HepG2 (cell line): ENCODE results near the gene TANC2. TPM values are rescaled to one million over a fixed set of nuclear protein-coding genes. Genes with fewer than 3 reads are reported as not detected.

Experiments used
- RNF2 ChIP-seq: fragments of 450-650 bp; conservative IDR thresholded peaks from 2 replicates; pipeline ENCODE4 v1.6.1; 2016; ENCODE audit warnings: low read depth
- SYNCRIP ChIP-seq: fragments of 200-400 bp; formaldehyde crosslinking; IDR thresholded peaks from 2 replicates; pipeline ENCODE4 v1.6.1; 2018; ENCODE audit warnings: mild to moderate bottlenecking, low read depth, low read length; ENCODE audit not compliant: insufficient read depth
- ZNF468 ChIP-seq: sonication (generic); formaldehyde crosslinking; IDR thresholded peaks from 2 replicates; pipeline ENCODE4 v1.8.0; 2022; ENCODE audit warnings: mild to moderate bottlenecking, moderate library complexity, missing genetic modification reagents
- ZNF567 ChIP-seq: sonication (generic); formaldehyde crosslinking; IDR thresholded peaks from 2 replicates; pipeline ENCODE4 v1.8.1; 2023; ENCODE audit warnings: mild to moderate bottlenecking, missing genetic modification reagents, borderline replicate concordance
- polyA plus RNA-seq, 8 experiments: library from polyadenylated mRNA; depleted of rRNA in 3 of 8; stranded (reverse) in 7 of 8; unstranded in 1 of 8; fragments of >200 nt; fragmentation: Illumina TruSeq in 4 of 8; extraction: Trizol in 4 of 8; gene quantifications; 2 replicates each; pipeline versions ENCODE4 v1.2.1 to v1.2.3, GENCODE V29; 2011 to 2016; ENCODE audit warnings: low read depth in 4 of 8, missing spikeins in 1 of 8, mixed read lengths in 1 of 8; ENCODE audit not compliant: insufficient read depth in 1 of 8
- total RNA-seq, 5 experiments: library from RNA; depleted of rRNA; stranded (reverse); fragments of >200 nt; fragmentation: Illumina TruSeq; extraction: Trizol; gene quantifications; 2 replicates each; pipeline ENCODE4 v1.2.3, GENCODE V29; 2016; ENCODE audit warnings: low read depth in 1 of 5
- TF ChIP-seq, protein P1 (sequence below): sonication (generic); formaldehyde crosslinking; IDR thresholded peaks from 2 replicates; pipeline ENCODE4 v1.5.0; 2020; ENCODE audit warnings: mild to moderate bottlenecking, missing genetic modification reagents, borderline replicate concordance
- TF ChIP-seq, protein P2 (sequence below): sonication (generic); formaldehyde crosslinking; IDR thresholded peaks from 2 replicates; pipeline ENCODE4 v1.4.0; 2020; ENCODE audit warnings: mild to moderate bottlenecking, low read depth, missing genetic modification reagents
- TF ChIP-seq, protein P3 (sequence below): IDR thresholded peaks from 2 replicates; pipeline ENCODE4 v1.6.1; 2016; ENCODE audit warnings: low read depth, borderline replicate concordance
- TF ChIP-seq, protein P4 (sequence below): IDR thresholded peaks from 2 replicates; pipeline ENCODE4 v1.6.1; 2016; ENCODE audit warnings: mild to moderate bottlenecking, missing biosample characterization, missing genetic modification reagents
- TF ChIP-seq, protein P5 (sequence below): sonication (generic); formaldehyde crosslinking; IDR thresholded peaks from 2 replicates; pipeline ENCODE4 v1.5.1; 2020; ENCODE audit warnings: mild to moderate bottlenecking, missing genetic modification reagents, borderline replicate concordance

TANC2 gene
- total and polyA plus RNA-seq, 2 of the 13 experiments (the other 11 are each of a cell fraction or from before 2014, with no cell fraction given) = 0.08 to 0.20 TPM

DNA sequence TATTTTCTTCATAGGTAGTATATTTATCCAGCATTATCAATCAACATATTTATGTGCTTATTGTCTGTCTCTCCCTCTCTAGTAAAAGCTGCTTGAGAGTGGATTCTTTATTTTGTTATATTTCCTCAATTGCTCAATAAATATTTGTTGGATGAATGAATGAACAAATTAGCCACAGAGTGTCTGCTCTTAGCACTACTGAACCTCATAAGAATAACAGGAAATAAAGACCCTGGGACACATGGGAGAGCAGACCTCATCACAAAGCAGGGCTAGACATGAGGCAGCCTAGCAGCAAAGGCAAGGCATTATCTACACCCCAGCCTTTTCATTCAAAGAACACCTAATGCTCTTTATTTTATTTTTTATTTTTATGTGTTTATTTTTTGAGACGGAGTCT lies 34.9 kb upstream of the TANC2 start (continued):
- TF ChIP-seq, protein P1, sequence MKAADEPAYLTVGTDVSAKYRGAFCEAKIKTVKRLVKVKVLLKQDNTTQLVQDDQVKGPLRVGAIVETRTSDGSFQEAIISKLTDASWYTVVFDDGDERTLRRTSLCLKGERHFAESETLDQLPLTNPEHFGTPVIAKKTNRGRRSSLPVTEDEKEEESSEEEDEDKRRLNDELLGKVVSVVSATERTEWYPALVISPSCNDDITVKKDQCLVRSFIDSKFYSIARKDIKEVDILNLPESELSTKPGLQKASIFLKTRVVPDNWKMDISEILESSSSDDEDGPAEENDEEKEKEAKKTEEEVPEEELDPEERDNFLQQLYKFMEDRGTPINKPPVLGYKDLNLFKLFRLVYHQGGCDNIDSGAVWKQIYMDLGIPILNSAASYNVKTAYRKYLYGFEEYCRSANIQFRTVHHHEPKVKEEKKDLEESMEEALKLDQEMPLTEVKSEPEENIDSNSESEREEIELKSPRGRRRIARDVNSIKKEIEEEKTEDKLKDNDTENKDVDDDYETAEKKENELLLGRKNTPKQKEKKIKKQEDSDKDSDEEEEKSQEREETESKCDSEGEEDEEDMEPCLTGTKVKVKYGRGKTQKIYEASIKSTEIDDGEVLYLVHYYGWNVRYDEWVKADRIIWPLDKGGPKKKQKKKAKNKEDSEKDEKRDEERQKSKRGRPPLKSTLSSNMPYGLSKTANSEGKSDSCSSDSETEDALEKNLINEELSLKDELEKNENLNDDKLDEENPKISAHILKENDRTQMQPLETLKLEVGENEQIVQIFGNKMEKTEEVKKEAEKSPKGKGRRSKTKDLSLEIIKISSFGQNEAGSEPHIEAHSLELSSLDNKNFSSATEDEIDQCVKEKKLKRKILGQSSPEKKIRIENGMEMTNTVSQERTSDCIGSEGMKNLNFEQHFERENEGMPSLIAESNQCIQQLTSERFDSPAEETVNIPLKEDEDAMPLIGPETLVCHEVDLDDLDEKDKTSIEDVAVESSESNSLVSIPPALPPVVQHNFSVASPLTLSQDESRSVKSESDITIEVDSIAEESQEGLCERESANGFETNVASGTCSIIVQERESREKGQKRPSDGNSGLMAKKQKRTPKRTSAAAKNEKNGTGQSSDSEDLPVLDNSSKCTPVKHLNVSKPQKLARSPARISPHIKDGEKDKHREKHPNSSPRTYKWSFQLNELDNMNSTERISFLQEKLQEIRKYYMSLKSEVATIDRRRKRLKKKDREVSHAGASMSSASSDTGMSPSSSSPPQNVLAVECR (CRISPR knock-in tag) = no peak
- TF ChIP-seq, protein P2, sequence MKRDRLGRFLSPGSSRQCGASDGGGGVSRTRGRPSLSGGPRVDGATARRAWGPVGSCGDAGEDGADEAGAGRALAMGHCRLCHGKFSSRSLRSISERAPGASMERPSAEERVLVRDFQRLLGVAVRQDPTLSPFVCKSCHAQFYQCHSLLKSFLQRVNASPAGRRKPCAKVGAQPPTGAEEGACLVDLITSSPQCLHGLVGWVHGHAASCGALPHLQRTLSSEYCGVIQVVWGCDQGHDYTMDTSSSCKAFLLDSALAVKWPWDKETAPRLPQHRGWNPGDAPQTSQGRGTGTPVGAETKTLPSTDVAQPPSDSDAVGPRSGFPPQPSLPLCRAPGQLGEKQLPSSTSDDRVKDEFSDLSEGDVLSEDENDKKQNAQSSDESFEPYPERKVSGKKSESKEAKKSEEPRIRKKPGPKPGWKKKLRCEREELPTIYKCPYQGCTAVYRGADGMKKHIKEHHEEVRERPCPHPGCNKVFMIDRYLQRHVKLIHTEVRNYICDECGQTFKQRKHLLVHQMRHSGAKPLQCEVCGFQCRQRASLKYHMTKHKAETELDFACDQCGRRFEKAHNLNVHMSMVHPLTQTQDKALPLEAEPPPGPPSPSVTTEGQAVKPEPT (CRISPR knock-in tag) = no peak
- TF ChIP-seq RNF2 (no peak), SYNCRIP (no peak), ZNF468 (CRISPR knock-in tag) (no peak), ZNF567 (CRISPR knock-in tag) (no peak)
- TF ChIP-seq, protein P3, sequence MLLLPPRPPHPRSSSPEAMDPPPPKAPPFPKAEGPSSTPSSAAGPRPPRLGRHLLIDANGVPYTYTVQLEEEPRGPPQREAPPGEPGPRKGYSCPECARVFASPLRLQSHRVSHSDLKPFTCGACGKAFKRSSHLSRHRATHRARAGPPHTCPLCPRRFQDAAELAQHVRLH (CRISPR knock-in tag) = no peak
- TF ChIP-seq, protein P4, sequence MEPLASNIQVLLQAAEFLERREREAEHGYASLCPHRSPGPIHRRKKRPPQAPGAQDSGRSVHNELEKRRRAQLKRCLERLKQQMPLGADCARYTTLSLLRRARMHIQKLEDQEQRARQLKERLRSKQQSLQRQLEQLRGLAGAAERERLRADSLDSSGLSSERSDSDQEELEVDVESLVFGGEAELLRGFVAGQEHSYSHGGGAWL (CRISPR knock-in tag) = no peak
- TF ChIP-seq, protein P5, sequence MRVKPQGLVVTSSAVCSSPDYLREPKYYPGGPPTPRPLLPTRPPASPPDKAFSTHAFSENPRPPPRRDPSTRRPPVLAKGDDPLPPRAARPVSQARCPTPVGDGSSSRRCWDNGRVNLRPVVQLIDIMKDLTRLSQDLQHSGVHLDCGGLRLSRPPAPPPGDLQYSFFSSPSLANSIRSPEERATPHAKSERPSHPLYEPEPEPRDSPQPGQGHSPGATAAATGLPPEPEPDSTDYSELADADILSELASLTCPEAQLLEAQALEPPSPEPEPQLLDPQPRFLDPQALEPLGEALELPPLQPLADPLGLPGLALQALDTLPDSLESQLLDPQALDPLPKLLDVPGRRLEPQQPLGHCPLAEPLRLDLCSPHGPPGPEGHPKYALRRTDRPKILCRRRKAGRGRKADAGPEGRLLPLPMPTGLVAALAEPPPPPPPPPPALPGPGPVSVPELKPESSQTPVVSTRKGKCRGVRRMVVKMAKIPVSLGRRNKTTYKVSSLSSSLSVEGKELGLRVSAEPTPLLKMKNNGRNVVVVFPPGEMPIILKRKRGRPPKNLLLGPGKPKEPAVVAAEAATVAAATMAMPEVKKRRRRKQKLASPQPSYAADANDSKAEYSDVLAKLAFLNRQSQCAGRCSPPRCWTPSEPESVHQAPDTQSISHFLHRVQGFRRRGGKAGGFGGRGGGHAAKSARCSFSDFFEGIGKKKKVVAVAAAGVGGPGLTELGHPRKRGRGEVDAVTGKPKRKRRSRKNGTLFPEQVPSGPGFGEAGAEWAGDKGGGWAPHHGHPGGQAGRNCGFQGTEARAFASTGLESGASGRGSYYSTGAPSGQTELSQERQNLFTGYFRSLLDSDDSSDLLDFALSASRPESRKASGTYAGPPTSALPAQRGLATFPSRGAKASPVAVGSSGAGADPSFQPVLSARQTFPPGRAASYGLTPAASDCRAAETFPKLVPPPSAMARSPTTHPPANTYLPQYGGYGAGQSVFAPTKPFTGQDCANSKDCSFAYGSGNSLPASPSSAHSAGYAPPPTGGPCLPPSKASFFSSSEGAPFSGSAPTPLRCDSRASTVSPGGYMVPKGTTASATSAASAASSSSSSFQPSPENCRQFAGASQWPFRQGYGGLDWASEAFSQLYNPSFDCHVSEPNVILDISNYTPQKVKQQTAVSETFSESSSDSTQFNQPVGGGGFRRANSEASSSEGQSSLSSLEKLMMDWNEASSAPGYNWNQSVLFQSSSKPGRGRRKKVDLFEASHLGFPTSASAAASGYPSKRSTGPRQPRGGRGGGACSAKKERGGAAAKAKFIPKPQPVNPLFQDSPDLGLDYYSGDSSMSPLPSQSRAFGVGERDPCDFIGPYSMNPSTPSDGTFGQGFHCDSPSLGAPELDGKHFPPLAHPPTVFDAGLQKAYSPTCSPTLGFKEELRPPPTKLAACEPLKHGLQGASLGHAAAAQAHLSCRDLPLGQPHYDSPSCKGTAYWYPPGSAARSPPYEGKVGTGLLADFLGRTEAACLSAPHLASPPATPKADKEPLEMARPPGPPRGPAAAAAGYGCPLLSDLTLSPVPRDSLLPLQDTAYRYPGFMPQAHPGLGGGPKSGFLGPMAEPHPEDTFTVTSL (CRISPR knock-in tag) = no peak
- TF ChIP-seq, all 625 proteins: peak for 0
